Testis (tissue), 3 donors: ENCODE measurements around the gene GAA. TPM values are rescaled to one million over a fixed set of nuclear protein-coding genes. Genes with fewer than 3 reads are reported as not detected.

Experiments used
- DNase-seq: peaks from one replicate; pipeline ENCODE4 v3.0.0-alpha.2; 2019
- H3K27ac ChIP-seq, 2 donors: fragments of 200-600 bp; sonication (generic); one replicate each; pipeline ENCODE4 v1.5.1; 2019
- H3K27me3 ChIP-seq: fragments of 200-600 bp; sonication (generic); one replicate; pipeline ENCODE4 v1.5.1; 2019
- H3K36me3 ChIP-seq: fragments of 200-600 bp; sonication (generic); one replicate; pipeline ENCODE4 v1.5.1; 2017; ENCODE audit warnings: low read depth; ENCODE audit errors: missing control alignments
- H3K4me1 ChIP-seq: fragments of 200-600 bp; sonication (generic); one replicate; pipeline ENCODE4 v1.5.1; 2019
- H3K4me3 ChIP-seq, 2 donors: fragments of 200-600 bp; sonication (generic); one replicate each; pipeline ENCODE4 v1.5.1; 2017 to 2019
- H3K9me3 ChIP-seq: fragments of 200-600 bp; sonication (generic); one replicate; pipeline ENCODE4 v1.5.1; 2017
- CTCF ChIP-seq, 3 experiments: fragments of 450-650 bp in 2 of 3; fragments of 200-600 bp in 1 of 3; sonication (generic) in 1 of 3; IDR thresholded peaks; one replicate each; pipeline ENCODE4 v1.5.1; 2016 to 2019; ENCODE audit warnings: antibody characterized with exemption in 3 of 3, mild to moderate bottlenecking in 2 of 3, moderate library complexity in 1 of 3
- POLR2A ChIP-seq: fragments of 450-650 bp; IDR thresholded peaks from one replicate; pipeline ENCODE4 v1.6.1; 2017; ENCODE audit warnings: antibody characterized with exemption, mild to moderate bottlenecking, moderate library complexity
- WGBS, 2 donors: methylation state at CpG; one replicate each; pipeline ENCODE4 v1.1.5; 2018; 5-methylcytosine and 5-hydroxymethylcytosine counted together
- intact Hi-C: fragments of 100-400 bp; cut with DNase I; formaldehyde crosslinking; loops from one replicate; pipeline ENCODE4 v1.15.1; 2023; ENCODE audit warnings: low total_unique reads
- polyA plus RNA-seq: library from polyadenylated mRNA; stranded (reverse); fragments of 350-450 nt; fragmentation: Illumina TruSeq; extraction: RNeasy Lipid Tissue Mini Kit (QIAGEN cat#74804); gene quantifications from one replicate; pipeline ENCODE4 v1.2.3, GENCODE V29; 2014; ENCODE audit warnings: low read depth, low replicate concordance; ENCODE audit not compliant: insufficient read depth
- total RNA-seq, 2 donors: library from RNA; depleted of rRNA; stranded (reverse); fragments of >200 nt; gene quantifications; one replicate each; pipeline ENCODE4 v1.2.3, GENCODE V29; 2016

The GAA gene
- total and polyA plus RNA-seq, 3 donors from 2014 or later, result 155 to 190 (median 166) TPM

GRCh38 chr17:80108036-80108971, 6.9 kb downstream of the GAA start:
- intact Hi-C loops, result no loop called here
- TF ChIP-seq CTCF (IDR thresholded peaks at IDR 0.05) (no peak), POLR2A (no peak)
- peaks cover 8% of the 10 kb centered on the region for H3K4me1 ChIP-seq
- no peaks in the 10 kb centered on the region for H3K36me3 ChIP-seq
- WGBS, 2 donors, result 93 to 98% methylated on average over 21 to 40 of the region's 40 CpGs
- H3K4me3 ChIP-seq, result no peak overlapping the region
- H3K27ac ChIP-seq, result no peak overlapping the region
- H3K9me3 ChIP-seq, result no peaks in the 10 kb centered on the region
- no peaks in the 10 kb centered on the region for H3K27me3 ChIP-seq
- DNase-seq, result no peak

DNA sequence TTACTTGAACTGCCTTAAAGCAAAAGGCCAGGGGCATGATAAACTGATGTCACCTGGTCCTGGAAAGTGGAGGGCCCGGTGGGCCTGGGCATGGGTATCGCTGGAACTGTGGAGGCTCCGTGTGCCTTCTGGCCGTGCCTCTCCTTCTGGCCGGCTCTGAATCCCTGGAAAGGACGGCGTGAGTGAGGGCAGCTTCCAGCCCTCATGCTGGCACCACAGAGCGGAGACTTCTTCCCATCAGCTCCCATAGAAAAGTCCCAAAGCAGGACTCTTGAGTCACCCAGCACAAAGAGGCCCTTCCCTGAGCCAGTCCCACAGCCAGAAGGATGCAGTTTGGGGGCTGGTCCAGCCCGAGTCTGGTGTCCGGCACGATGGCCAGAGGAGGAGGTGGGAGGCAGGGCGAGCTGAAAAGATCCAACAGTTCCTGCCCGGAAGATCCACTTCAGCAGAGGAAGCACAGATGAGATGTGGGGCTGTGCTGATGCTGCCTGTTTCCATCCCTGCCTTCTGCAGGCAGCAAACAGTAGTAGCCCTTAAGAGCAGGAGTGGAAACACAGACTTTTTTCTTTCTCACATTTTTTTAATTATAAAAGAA, 7.8 kb downstream of the GAA start:
- Histone ChIP-seq H3K9me3 (no peaks in the 10 kb centered on the region), H3K36me3 (no peaks in the 10 kb centered on the region), H3K4me3 (no peak overlapping the region), H3K4me1 (peaks cover 6% of the 10 kb centered on the region), H3K27me3 (no peaks in the 10 kb centered on the region), H3K27ac (no peak overlapping the region)
- no peak for DNase-seq
- intact Hi-C loops, result no loop called here
- WGBS, 2 donors, result 89 to 95% methylated on average over 11 to 12 of the region's 13 CpGs
- TF ChIP-seq CTCF (IDR thresholded peaks at IDR 0.05) (no peak), POLR2A (no peak)

DNA sequence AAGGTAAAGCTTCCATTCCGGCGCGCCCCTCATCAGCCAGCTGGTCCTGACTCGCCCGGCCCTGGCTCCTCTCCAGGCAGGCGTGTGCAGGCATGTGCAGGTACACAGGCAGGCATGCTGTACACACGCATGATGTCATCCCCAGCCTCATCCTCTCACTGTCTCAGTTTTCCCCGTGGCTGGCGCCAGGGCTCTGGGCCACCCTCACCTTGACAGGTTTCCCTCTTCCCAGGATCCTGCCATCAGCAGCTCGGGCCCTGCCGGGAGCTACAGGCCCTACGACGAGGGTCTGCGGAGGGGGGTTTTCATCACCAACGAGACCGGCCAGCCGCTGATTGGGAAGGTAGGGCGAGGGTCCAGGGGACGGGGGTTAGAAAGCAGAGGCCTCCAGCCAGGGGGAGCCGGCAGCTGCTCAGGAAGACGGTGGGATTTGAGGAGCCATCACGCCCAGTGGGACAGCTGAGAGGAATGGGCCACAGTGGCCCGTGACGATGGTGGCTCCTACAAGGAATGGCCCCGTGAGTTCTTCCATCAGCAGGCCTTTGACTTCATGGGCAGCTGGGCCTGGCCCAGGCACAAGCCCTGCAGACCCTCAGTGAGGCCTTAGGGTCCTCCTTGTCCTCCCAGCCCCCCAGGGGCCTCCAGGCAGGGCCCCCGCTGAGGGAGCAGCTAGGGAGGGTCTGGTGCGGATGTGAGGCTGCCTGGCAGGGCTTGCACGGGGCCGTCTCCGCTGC, 8.5 kb downstream of the GAA start:
- H3K27ac ChIP-seq, result no peak overlapping the region
- H3K9me3 ChIP-seq, result no peaks in the 10 kb centered on the region
- H3K4me3 ChIP-seq, result no peak overlapping the region
- no peaks in the 10 kb centered on the region for H3K36me3 ChIP-seq
- DNase-seq, result no peak
- WGBS, 2 donors, result 82 to 93% methylated on average over 24 to 30 of the region's 30 CpGs
- no peaks in the 10 kb centered on the region for H3K4me1 ChIP-seq
- H3K27me3 ChIP-seq, result no peaks in the 10 kb centered on the region
- intact Hi-C loops, result no loop called here
- TF ChIP-seq POLR2A (no peak), CTCF (IDR thresholded peaks at IDR 0.05) (no peak)

DNA sequence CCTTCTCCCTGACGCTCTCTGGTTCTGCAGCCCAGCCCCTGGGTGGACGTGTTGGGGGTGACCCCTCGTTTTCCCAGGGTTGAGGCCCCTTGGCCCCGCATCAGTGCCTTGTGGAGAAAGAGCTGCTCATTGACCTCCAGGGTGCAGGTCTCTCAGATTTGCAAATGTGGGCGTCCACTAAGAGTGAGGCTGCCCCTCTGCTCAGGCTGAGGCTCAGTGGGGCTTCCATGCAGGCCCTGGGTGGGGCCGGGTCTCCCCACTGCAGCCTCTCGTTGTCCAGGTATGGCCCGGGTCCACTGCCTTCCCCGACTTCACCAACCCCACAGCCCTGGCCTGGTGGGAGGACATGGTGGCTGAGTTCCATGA, 9.0 kb downstream of the GAA start:
- Histone ChIP-seq H3K36me3 (no peaks in the 10 kb centered on the region), H3K4me3 (no peak overlapping the region), H3K4me1 (no peaks in the 10 kb centered on the region), H3K27me3 (no peaks in the 10 kb centered on the region), H3K27ac (no peak overlapping the region), H3K9me3 (no peaks in the 10 kb centered on the region)
- TF ChIP-seq CTCF (IDR thresholded peaks at IDR 0.05) (no peak), POLR2A (no peak)
- intact Hi-C loops, result no loop called here
- DNase-seq, result no peak
- 89 to 96% methylated on average over 4 to 9 of the region's 9 CpGs for WGBS, 2 donors
